ENCODE results near the gene RAB31.

GRCh38 chr18:9887992-9888391 is 179.9 kb downstream of the RAB31 start:
- no peak for TF ChIP-seq JUN (CRISPR knock-in tag; IDR thresholded peaks at IDR 0.05)
- TF ChIP-seq USF2 (CRISPR knock-in tag; IDR thresholded peaks at IDR 0.05) = no peak
- TF ChIP-seq CTCF (IDR thresholded peaks at IDR 0.05) = no peak
- TF ChIP-seq GABPB1 (CRISPR knock-in tag; IDR thresholded peaks at IDR 0.05) = no peak

All from WTC11 (cell line).